D721Med (cell line): ENCODE results near the gene HIC2.
"Not testable (repeated sequence)": the region's sequence is repeated elsewhere in the genome, so short reads cannot be mapped to it uniquely, and the experiment has no call there.

Source experiments
- DNase-seq: peaks from one replicate; pipeline ENCODE4 v3.0.0; 2011; ENCODE audit warnings: low spot score; ENCODE audit not compliant: insufficient read length
- FAIRE-seq: peaks from 2 replicates; lab custom pipeline; 2011; peaks lifted over from hg19 to GRCh38; lab: Jason Lieb, UNC
- CTCF ChIP-seq: IDR thresholded peaks from 2 replicates; pipeline ENCODE4 v1.5.1; 2012; ENCODE audit warnings: mild to moderate bottlenecking, control low read depth; ENCODE audit not compliant: insufficient read depth; ENCODE audit errors: missing control alignments

The HIC2 gene

GRCh38 chr22:21449531-21450319 lies 32.6 kb downstream of the HIC2 start:
- DNase-seq (no peak), FAIRE-seq (no peak)
- no peak for TF ChIP-seq CTCF

DNA sequence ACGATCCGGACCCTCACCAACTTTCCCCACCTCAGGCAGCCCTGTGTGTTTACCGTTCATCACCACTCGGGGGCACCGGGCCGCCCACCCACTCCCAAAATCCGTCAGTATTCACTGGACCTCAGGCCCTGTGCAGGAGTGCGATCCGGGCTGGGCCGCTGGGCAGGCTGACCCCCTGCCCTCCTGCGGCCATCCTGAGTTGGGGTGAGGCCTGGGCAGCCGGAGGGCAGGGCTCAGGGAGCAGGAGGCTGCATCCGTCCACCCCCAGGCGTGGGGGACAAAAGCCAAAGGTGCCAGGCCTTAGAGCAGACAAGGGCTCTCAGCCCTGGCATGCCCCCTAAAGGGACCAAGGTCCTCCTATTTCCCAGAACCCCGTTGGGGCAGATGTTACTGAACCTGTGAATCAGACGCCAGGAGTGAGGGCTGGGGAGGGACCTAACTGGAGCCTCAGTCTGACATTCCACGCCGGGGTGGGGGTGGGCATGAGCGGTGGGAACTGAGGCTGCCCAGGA lies 33.2 kb downstream of the HIC2 start:
- FAIRE-seq (no peak), DNase-seq (no peak)
- TF ChIP-seq CTCF, result peak; percentile 7

DNA sequence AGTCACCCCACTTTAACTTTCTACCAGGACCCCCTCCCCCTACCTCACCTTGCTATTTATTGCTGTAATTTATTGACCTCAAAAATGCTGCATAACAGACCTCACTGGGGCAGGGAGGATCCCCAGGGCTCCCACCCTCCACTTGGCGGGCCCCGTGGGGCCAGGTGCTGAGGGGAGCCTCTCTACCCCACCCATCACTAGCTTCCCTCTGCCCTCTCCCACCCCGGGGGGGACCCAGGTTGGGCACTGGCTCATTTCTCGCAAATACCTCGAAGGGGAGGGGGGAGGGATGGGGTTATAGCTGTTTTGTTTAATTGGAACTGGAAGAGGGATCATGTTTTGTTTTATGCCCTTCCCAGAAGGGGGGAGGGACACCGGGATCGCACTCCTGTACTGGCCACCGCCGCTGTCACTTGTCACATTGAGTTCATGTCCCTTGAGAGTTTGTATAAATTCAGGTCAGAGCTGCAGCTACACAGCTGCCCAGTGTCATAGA lies 33.7 kb downstream of the HIC2 start:
- DNase-seq (no peak), FAIRE-seq (no peak)
- no peak for TF ChIP-seq CTCF

DNA sequence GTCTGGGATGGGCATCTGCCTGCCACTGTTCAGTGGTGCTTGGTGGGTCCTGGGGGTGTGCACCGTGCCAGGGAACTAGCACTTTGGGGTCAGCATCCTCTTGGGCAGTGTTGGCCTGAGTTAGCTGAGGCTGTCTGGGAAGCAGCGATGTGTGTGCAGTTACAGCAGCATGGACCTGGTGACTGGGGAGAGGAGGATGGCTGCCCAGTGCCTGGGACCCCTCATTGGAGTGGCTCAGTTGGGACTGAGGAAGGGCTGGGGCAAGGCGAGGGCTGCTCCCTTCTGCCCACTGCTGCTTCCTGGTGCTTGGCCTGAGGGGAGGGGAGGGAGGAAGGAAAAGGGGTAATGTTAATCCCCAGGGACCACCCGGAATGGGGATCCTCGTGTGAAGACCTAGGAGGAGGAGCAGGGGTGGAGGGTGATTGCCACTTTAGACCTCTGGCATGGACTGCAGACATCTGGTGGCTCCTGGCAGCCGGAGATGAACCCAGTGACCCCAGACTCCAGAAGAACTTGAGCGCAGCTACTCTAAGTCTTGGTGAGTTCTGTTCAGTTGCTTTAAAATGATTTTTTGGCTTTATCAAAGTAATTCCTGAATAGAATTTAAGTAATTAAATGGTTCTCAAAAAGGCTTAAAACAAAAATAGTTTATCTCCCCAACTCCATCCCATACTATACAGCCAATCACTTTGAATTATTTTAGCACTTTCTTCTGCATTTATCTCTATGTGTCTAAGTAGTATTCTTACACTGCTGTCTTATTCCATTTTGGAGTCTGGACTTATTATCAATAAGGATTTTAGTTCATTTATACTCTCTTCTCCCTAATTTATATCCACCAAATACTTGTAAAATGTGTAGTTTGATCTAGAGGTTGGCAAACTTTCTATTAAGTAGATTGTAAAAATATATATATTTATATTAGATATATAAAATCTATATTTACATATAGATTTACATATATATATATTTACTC lies 34.7 kb downstream of the HIC2 start:
- no peak for TF ChIP-seq CTCF
- DNase-seq (no peak), FAIRE-seq (no peak)

DNA sequence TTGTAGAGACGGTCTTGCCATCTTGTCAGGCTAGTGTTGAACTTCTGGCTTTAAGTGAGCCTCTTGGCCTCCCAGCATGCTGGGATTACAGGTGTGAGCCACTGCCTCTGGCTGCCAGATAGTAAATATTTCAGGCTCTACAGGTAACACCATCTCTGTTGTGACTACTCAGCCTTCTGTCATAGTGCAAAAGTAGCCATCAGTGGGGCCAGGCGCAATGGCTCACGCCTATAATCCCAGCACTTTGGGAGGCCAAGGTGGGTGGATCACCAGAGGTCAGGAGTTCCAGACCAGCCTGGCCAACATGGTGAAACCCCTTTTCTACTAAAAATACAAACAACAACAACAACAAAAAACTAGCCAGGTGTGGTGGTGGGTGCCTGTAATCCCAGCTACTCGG lies 35.5 kb downstream of the HIC2 start:
- not testable (repeated sequence) for DNase-seq, FAIRE-seq

DNA sequence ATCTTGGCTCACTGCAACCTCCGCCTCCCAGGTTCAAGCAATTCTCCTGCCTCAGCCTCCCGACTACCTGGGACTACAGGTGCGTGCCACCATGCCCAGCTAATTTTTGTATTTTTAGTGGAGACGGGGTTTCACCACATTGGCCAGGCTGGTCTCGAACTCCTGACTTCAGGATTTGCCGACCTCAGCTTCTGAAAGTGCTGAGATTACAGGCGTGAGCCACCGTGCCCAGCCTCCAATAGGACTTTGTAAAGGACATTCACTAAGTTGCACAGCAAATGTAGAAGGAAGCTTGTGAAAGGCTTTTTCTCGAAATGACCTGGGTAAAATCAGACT lies 37.8 kb downstream of the HIC2 start:
- not testable (repeated sequence) for FAIRE-seq, DNase-seq

- DNase-seq (no peak), FAIRE-seq (no peak)
- TF ChIP-seq CTCF, result no peak
These were observed 38.3 kb downstream of the HIC2 start for GRCh38 chr22:21455334-21456089.
